HG02588 (cell line): ENCODE results near the gene NDN.
"Not testable (repeated sequence)": the region's sequence is repeated elsewhere in the genome, so short reads cannot be mapped to it uniquely, and the experiment has no call there.

ENCODE experiments used
- ATAC-seq: cut with Tn5 transposase; IDR thresholded peaks from one replicate; pipeline ENCODE4 v1.9.1; 2021; ENCODE audit warnings: mild to moderate bottlenecking, moderate library complexity; ENCODE audit not compliant: unreplicated experiment

NDN gene

DNA sequence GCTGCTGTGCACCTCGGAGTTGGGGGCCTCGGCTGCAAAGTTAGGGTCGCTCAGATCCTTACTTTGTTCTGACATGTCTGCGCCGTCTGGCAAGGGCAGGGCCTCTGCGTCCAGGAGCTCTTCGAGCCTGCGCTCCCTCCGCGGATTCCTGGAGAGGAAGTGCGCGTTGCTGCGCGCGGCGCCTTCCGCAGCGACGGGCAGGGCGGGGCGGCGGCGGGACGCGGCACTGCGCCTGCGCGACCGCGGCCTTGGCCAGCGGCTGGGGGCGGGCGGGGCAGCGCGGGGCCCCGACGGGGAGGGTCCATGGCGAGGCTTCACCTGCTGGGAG lies at the start of gene NDN:
Gene NDN (minus strand): TSS at position 163 of the 328 bp plus-strand sequence. CDS start 88 bp downstream, at position 75.
- no peak for ATAC-seq

- ATAC-seq = no peak
Observed at GRCh38 chr15:23736033-23736673, 49.0 kb upstream of the NDN start.

- no peak for ATAC-seq
Observed at GRCh38 chr15:23734862-23735261, 47.8 kb upstream of the NDN start.

DNA sequence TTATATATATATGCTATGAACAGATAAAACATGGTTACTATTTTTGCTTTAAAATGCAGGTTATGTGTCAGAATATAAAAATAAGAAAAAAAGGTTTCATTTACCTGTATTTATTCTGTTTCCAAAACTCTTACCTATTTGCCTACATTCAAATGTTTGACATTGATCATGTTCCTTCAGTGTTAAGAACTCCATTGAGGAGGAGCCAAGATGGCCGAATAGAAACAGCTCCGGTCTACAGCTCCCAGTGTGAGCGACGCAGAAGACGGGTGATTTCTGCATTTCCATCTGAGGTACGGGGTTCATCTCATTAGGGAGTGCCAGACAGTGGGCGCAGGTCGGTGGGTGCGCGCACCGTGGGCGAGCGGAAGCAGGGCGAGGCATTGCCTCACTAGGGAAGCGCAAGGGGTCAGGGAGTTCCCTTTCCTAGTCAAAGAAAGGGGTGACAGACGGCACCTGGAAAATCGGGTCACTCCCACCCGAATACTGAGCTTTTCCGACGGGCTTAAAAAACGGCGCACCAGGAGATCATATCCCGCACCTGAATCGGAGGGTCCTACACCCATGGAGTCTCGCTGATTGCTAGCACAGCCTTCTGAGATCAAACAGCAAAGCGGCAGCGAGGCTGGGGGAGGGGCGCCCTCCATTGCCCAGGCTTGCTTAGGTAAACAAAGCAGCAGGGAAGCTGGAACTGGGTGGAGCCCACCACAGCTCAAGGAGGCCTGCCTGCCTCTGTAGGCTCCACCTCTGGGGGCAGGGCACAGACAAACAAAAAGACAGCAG lies 27.0 kb upstream of the NDN start:
- ATAC-seq = not testable (repeated sequence)

- no peak for ATAC-seq
Observed at GRCh38 chr15:23708332-23708731, 21.2 kb upstream of the NDN start.

DNA sequence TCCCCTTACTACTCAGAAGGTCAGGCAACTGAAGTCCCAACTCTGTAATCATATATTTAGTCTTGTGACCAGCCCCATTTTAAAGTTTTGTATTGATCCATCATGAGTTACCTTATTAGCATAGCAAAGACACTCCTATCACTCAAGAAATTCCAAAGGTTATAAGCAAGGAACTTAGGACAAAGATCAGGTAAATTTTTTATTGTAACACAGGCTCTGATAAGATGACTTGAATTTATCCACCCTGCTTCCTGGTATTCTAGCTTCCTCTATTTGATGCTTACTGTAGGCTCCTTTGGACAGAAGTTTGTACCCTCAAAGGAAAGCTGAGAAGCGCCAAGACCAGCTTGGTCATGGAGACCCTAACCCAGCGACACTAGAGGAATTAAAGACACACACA lies 8.2 kb upstream of the NDN start:
- ATAC-seq = no peak

GRCh38 chr15:23694592-23694991 lies 7.5 kb upstream of the NDN start:
- no peak for ATAC-seq

DNA sequence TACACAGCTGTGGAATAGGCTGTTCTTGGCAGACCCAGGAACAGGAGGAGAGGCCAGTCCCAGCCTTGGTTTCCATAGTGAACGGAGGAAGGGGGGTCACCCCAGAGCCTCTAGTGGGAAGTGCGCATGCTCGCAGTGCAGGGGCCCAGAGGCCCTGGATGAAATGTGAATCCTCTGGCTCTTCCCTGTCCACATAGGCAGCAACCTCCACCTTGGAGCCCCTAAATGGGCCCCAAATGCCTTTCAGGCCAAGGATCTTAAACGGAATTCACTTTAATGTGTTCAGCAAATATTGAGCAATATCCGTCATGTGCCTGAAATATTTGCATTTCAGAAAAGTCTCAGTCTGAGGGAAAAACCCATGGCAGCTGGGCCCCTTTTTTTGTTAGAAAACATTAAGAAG lies 3.3 kb upstream of the NDN start:
- ATAC-seq = no peak

GRCh38 chr15:23690015-23690414 lies 2.9 kb upstream of the NDN start:
- ATAC-seq = no peak

GRCh38 chr15:23686466-23687142 lies 501 bp downstream of the NDN start:
- no peak for ATAC-seq

GRCh38 chr15:23671481-23671880 lies 15.6 kb downstream of the NDN start:
- ATAC-seq = no peak

GRCh38 chr15:23670970-23671369 lies 16.1 kb downstream of the NDN start:
- ATAC-seq = no peak

- no peak for ATAC-seq
Observed at GRCh38 chr15:23663232-23663631, 23.9 kb downstream of the NDN start.

- no peak for ATAC-seq
Observed at GRCh38 chr15:23648920-23649515, 38.1 kb downstream of the NDN start.

DNA sequence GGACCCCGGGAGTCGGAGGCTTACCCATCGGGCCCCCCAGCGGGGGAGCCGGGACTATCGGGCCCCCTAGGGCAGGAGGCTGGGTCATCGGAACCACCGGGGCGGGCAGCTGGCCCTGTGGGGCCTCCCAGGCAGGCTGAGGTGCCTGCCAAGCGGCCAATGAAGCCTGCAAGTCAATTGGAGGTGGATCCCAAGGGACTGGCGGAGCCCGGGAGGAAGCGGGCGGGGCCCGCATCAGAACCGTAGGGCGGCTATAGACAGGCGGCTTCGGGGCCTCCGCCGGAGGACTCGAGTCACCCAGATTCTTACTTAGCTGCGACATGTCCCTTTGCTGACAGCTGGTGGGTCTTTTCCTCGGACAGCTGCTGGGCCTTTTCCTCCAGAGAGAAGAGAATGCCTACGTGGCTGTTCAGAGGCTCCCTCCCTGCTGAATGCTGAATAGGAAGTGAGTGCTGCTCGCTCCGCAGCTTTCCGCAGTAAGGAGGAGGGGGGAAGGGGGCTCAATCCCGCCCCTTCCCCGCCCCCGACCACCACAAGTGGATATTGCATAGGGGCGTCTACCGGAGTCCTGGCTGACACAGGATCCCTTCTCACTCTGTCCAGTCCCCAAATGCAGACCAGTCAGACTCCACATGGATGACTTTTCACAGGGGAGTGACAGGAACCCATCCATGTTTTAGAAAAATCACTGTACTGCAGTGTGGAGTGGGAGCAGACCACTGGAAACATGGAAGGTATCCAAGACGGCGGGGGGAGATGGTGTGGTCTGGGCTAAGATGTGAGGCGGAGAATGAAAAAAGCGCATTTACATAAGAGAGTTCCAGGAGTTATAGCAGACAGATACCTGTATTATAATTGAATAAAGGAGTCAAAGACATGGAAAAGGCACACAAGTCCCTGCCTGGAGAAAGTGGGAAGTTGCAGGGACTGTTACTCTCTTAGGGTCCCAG lies 39.4 kb downstream of the NDN start, which contains the start of gene MAGEL2:
Gene MAGEL2 (minus strand): TSS at position 447 of the 950 bp plus-strand sequence. CDS start 125 bp downstream, at position 322.
- no peak for ATAC-seq

GRCh38 chr15:23647001-23647295 lies 40.2 kb downstream of the NDN start:
- ATAC-seq = no peak

- ATAC-seq = no peak
Observed at GRCh38 chr15:23646165-23647000, 40.7 kb downstream of the NDN start.

DNA sequence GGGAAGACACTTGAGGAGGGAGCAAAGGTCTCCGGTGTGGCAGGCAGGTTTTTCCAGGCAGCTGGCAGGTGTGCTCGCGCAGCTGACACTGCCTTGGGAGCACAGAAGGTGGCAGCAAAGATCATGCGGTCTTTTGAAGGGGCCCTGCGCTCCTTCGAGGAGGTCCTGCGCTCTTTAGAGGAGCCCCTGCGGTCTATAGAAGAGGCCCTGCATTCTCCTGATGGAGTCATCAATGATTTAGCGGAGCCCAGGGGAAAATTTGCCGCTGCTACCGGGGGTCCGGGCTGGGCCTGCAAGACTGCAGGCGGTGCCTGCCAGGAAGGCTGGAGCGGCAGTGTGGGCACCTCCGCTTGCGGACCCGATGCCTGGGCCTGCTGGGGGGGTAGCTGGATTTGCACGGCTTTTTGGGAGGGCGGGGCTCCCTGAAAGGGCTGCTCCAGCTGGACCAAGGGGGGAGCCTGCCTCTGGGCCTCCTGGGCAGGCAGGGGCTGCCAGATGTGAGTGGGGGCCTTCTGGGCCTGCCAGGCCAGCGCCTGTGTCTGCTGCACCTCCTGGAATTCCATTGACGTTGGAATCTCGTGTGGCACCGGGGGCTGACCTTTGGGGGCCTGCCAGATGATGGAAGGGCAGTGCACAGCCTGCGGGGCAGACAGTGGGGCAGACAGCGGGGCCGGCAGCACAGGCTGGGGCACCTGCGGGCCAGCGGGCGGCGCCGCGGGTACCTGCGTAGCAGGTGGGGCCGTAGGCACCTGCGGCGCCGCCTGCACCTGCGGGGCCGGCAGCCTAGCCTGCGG lies 41.5 kb downstream of the NDN start:
- ATAC-seq = no peak

GRCh38 chr15:23644829-23645228 lies 42.3 kb downstream of the NDN start:
- ATAC-seq = no peak
